GM12891 (cell line): ENCODE measurements around the gene UBE3B.

Source experiments
- POLR2A ChIP-seq: IDR thresholded peaks from 2 replicates; pipeline ENCODE4 v1.6.1; 2011; ENCODE audit warnings: low read depth, low read length, control low read depth
- POLR2AphosphoS5 ChIP-seq: IDR thresholded peaks from 2 replicates; pipeline ENCODE4 v1.6.1; 2011; ENCODE audit warnings: low read depth, low read length, control low read depth
- TAF1 ChIP-seq: IDR thresholded peaks from 2 replicates; pipeline ENCODE4 v1.6.1; 2011; ENCODE audit warnings: low read depth, low read length, control low read depth

- TF ChIP-seq POLR2A (no peak), POLR2AphosphoS5 (no peak), TAF1 (no peak)
These were observed 33.2 kb upstream of the UBE3B start for GRCh38 chr12:109444259-109444658.
